Lower leg skin (tissue), 4 donors: ENCODE data around the gene TIMM17A. TPM values are rescaled to one million over a fixed set of nuclear protein-coding genes. Genes with fewer than 3 reads are reported as not detected.

ENCODE experiments used
- DNase-seq, 2 donors: peaks; one replicate each; pipeline ENCODE4 v3.0.0-alpha.2; 2019; ENCODE audit warnings: low spot score in 2 of 2
- H3K4me3 ChIP-seq: fragments of 200-600 bp; sonication (generic); 2 replicates; pipeline ENCODE4 v1.5.1; 2017; ENCODE audit warnings: mild to moderate bottlenecking, low read depth; ENCODE audit not compliant: poor library complexity, severe bottlenecking
- CTCF ChIP-seq, 3 donors: fragments of 450-650 bp; IDR thresholded peaks; one replicate each; pipeline ENCODE4 v1.5.1; 2016; ENCODE audit warnings: antibody characterized with exemption in 3 of 3, mild to moderate bottlenecking in 3 of 3, moderate library complexity in 2 of 3
- POLR2A ChIP-seq, 2 donors: fragments of 450-650 bp; IDR thresholded peaks; one replicate each; pipeline ENCODE4 v1.6.1; 2016 to 2017; ENCODE audit warnings: antibody characterized with exemption in 2 of 2, mild to moderate bottlenecking in 1 of 2, moderate library complexity in 1 of 2
- WGBS, 2 donors: methylation state at CpG; one replicate each; pipeline ENCODE4 v1.1.5; 2018; 5-methylcytosine and 5-hydroxymethylcytosine counted together
- intact Hi-C: fragments of 100-400 bp; cut with DNase I; formaldehyde crosslinking; loops from one replicate; pipeline ENCODE4 v1.15.0; 2023; ENCODE audit warnings: low total_unique reads
- total RNA-seq, 4 donors: library from RNA; depleted of rRNA; stranded (reverse); fragments of >200 nt; gene quantifications; one replicate each; pipeline ENCODE4 v1.1.0, GENCODE V29; 2016

TIMM17A gene
- total RNA-seq, 4 donors from 2014 or later, result 18.7 to 22.4 (median 20.2) TPM

DNA sequence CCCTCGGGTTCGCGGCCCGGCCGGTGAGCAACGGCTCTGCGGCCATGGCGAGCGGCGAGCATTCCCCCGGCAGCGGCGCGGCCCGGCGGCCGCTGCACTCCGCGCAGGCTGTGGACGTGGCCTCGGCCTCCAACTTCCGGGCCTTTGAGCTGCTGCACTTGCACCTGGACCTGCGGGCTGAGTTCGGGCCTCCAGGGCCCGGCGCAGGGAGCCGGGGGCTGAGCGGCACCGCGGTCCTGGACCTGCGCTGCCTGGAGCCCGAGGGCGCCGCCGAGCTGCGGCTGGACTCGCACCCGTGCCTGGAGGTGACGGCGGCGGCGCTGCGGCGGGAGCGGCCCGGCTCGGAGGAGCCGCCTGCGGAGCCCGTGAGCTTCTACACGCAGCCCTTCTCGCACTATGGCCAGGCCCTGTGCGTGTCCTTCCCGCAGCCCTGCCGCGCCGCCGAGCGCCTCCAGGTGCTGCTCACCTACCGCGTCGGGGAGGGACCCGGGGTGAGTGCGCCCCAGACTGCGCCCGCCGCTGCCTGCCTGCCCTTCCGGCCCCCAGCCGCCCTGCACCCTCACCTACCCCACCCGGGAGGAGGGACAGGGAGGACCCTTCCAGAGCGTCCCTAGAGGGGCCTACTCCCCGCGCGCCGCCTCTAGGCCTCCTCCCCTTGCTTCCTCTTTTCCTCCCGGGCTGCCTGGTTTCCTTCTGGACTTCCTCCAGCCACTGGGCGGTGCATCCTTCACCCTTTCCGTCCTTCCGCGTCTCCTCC, 27.5 kb downstream of the TIMM17A start, which contains the start of gene RNPEP:
Gene RNPEP, plus strand, starts transcription at position 26 of the 757 bp plus-strand sequence. Its CDS starts 19 bp downstream, at position 45.
- WGBS, 2 donors, result 0 to 1% methylated on average over 23 to 74 of the region's 80 CpGs
- intact Hi-C loops, result no loop called here
- peak within 1 kb of the TSS; percentile 94 for H3K4me3 ChIP-seq
- DNase-seq, result peak; percentile 49 to 93
- no peak for TF ChIP-seq CTCF (IDR thresholded peaks at IDR 0.05)
- TF ChIP-seq POLR2A (IDR thresholded peaks at IDR 0.05), result no peak

- no peak for DNase-seq
- intact Hi-C loops, result no loop called here
- 5% methylated on average over 11 of the region's 11 CpGs for WGBS, 2 donors
- peak overlapping the region; percentile 94 for H3K4me3 ChIP-seq
- no peak for TF ChIP-seq CTCF (IDR thresholded peaks at IDR 0.05)
- TF ChIP-seq POLR2A (IDR thresholded peaks at IDR 0.05), result no peak
Measured at GRCh38 chr1:201983380-201983805, 28.1 kb downstream of the TIMM17A start.

DNA sequence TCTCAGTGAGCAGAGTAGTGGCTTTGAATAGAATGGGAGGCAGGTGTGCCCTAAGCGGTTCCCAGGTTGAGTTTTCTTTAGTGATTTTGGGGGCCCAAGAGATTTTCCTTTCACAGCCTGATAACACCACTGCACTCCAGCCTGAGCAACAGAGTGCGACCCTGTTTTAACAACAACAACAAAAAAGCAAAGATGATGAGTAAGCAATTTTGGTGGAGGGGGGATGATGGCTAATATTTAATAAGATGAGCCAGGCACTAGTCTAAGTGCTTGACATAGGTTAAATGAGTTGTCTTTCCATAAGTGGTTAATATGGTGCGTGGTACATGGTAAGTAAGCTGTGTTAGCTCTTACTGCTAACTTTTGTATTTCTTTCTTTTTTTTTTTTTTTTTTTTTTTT, 29.1 kb downstream of the TIMM17A start:
- 90 to 97% methylated on average over 3 of the region's 3 CpGs for WGBS, 2 donors
- DNase-seq, result peak in 1 of 2 donors; percentile 28
- no peak for TF ChIP-seq POLR2A (IDR thresholded peaks at IDR 0.05)
- no peak for TF ChIP-seq CTCF (IDR thresholded peaks at IDR 0.05)
- H3K4me3 ChIP-seq, result no peak overlapping the region
- intact Hi-C loops, result no loop called here

- no peak overlapping the region for H3K4me3 ChIP-seq
- intact Hi-C loops, result no loop called here
- WGBS, 2 donors, result 57 to 68% methylated on average over 2 of the region's 2 CpGs
- peak in 1 of 2 donors; percentile 40 for DNase-seq
- TF ChIP-seq CTCF (IDR thresholded peaks at IDR 0.05), result no peak
- TF ChIP-seq POLR2A (IDR thresholded peaks at IDR 0.05), result no peak
Measured at GRCh38 chr1:201985355-201985754, 30.1 kb downstream of the TIMM17A start.

- DNase-seq, result peak in 1 of 2 donors; percentile 32
- intact Hi-C loops, result no loop called here
- WGBS, 2 donors, result 64 to 65% methylated on average over 7 of the region's 7 CpGs
- H3K4me3 ChIP-seq, result no peak overlapping the region
- TF ChIP-seq POLR2A (IDR thresholded peaks at IDR 0.05) (no peak), CTCF (IDR thresholded peaks at IDR 0.05) (no peak)
Measured at GRCh38 chr1:201988601-201989000, 33.3 kb downstream of the TIMM17A start.
